SHP77 (cell line): ENCODE measurements around the gene CFAP44.
"Not testable (repeated sequence)": the region's sequence is repeated elsewhere in the genome, so short reads cannot be mapped to it uniquely, and the experiment has no call there.

ENCODE experiments used
- DNase-seq, 2 experiments: peaks; one replicate each; lab custom pipeline; 2025; lab: John Stamatoyannopoulos, UW

CFAP44 gene

GRCh38 chr3:113441051-113441770 lies at the start of gene CFAP44:
TSS of gene CFAP44 (minus strand) at chr3:113441493. CDS start at chr3:113433664, 7,829 bp downstream.
- DNase-seq = no peak

GRCh38 chr3:113485161-113485609 lies 43.9 kb upstream of the CFAP44 start:
- no peak for DNase-seq

- DNase-seq = no peak
Observed at GRCh38 chr3:113468539-113468938, 27.2 kb upstream of the CFAP44 start.

- no peak for DNase-seq
Observed at GRCh38 chr3:113461488-113461887, 20.2 kb upstream of the CFAP44 start.

- DNase-seq = not testable (repeated sequence)
Observed at GRCh38 chr3:113458554-113458953, 17.3 kb upstream of the CFAP44 start.

GRCh38 chr3:113455446-113455845 lies 14.2 kb upstream of the CFAP44 start:
- DNase-seq = no peak

GRCh38 chr3:113454630-113455029 lies 13.3 kb upstream of the CFAP44 start:
- no peak for DNase-seq

GRCh38 chr3:113454057-113454456 lies 12.8 kb upstream of the CFAP44 start:
- DNase-seq = no peak

- no peak for DNase-seq
Observed at GRCh38 chr3:113450911-113451310, 9.6 kb upstream of the CFAP44 start.

- no peak for DNase-seq
Observed at GRCh38 chr3:113439606-113440005, 1.7 kb downstream of the CFAP44 start.

- no peak for DNase-seq
Observed at GRCh38 chr3:113438224-113438623, 3.1 kb downstream of the CFAP44 start.

- DNase-seq = no peak
Observed at GRCh38 chr3:113437411-113437810, 3.9 kb downstream of the CFAP44 start.

GRCh38 chr3:113436809-113437208 lies 4.5 kb downstream of the CFAP44 start:
- no peak for DNase-seq

- no peak for DNase-seq
Observed at GRCh38 chr3:113431811-113432210, 9.5 kb downstream of the CFAP44 start.

- no peak for DNase-seq
Observed at GRCh38 chr3:113428581-113428980, 12.7 kb downstream of the CFAP44 start.

- DNase-seq = no peak
Observed at GRCh38 chr3:113423699-113424098, 17.6 kb downstream of the CFAP44 start.

- DNase-seq = no peak
Observed at GRCh38 chr3:113421082-113421481, 20.2 kb downstream of the CFAP44 start.

GRCh38 chr3:113409676-113410075 lies 31.6 kb downstream of the CFAP44 start:
- DNase-seq = no peak

GRCh38 chr3:113405180-113405579 lies 36.1 kb downstream of the CFAP44 start:
- no peak for DNase-seq

GRCh38 chr3:113404637-113405036 lies 36.7 kb downstream of the CFAP44 start:
- DNase-seq = no peak
